Cardiac fibroblast (primary cell): ENCODE data around the gene CBLC.

Experiments
- DNase-seq, 2 donors: peaks; one replicate each; pipeline versions ENCODE4 v3.0.0 to v3.0.0-alpha.2; 2010; ENCODE audit warnings: low read depth in 2 of 2
- H3K4me3 ChIP-seq, 2 donors: replicated peaks in 1 of 2; 1 replicate in 1 of 2; 2 replicates in 1 of 2; pipeline ENCODE4 v1.5.1; 2011; ENCODE audit warnings: low read depth in 2 of 2, low read length in 2 of 2, mild to moderate bottlenecking in 2 of 2, moderate library complexity in 1 of 2
- TF ChIP-seq, protein P1 (sequence below): IDR thresholded peaks from one replicate; pipeline ENCODE4 v1.5.1; 2011; ENCODE audit warnings: low read depth, mild to moderate bottlenecking, low read length, inconsistent platforms

Gene CBLC

DNA sequence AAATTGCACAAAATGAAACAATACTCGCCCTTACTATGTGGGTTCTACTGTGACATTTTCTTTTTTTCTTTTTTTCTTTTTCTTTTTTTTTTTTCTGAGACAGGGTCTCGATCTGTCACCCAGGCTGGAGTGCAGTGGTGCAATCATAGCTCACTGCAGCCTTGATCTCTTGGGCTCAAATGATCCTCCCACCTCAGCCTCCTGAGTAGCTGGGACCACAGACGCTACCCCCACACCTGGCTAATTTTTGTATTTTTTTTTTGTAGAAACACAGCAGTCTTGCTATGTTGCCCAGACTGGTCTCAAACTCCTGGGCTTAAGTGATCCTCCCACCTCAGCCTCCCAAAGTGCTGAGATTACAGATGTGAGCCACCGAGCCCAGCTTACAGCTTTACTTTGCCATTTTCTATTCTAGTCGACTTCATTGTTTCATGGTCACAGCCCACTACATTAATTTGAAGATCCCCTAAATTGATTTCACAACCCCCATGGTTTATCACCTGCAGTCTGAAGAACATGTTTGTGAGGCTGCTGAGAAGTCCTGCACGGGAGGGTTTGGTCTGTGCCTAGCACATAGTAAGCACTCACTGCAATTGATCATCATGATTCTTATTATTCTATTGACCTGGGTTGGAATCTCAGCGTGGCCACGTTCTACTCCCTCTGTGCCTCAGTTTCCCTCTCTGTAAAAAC is 25.4 kb upstream of the CBLC start:
- TF ChIP-seq, protein P1, sequence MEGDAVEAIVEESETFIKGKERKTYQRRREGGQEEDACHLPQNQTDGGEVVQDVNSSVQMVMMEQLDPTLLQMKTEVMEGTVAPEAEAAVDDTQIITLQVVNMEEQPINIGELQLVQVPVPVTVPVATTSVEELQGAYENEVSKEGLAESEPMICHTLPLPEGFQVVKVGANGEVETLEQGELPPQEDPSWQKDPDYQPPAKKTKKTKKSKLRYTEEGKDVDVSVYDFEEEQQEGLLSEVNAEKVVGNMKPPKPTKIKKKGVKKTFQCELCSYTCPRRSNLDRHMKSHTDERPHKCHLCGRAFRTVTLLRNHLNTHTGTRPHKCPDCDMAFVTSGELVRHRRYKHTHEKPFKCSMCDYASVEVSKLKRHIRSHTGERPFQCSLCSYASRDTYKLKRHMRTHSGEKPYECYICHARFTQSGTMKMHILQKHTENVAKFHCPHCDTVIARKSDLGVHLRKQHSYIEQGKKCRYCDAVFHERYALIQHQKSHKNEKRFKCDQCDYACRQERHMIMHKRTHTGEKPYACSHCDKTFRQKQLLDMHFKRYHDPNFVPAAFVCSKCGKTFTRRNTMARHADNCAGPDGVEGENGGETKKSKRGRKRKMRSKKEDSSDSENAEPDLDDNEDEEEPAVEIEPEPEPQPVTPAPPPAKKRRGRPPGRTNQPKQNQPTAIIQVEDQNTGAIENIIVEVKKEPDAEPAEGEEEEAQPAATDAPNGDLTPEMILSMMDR = no peak
- no peak for DNase-seq
- H3K4me3 ChIP-seq = peak overlapping the region; percentile 13 to 54

DNA sequence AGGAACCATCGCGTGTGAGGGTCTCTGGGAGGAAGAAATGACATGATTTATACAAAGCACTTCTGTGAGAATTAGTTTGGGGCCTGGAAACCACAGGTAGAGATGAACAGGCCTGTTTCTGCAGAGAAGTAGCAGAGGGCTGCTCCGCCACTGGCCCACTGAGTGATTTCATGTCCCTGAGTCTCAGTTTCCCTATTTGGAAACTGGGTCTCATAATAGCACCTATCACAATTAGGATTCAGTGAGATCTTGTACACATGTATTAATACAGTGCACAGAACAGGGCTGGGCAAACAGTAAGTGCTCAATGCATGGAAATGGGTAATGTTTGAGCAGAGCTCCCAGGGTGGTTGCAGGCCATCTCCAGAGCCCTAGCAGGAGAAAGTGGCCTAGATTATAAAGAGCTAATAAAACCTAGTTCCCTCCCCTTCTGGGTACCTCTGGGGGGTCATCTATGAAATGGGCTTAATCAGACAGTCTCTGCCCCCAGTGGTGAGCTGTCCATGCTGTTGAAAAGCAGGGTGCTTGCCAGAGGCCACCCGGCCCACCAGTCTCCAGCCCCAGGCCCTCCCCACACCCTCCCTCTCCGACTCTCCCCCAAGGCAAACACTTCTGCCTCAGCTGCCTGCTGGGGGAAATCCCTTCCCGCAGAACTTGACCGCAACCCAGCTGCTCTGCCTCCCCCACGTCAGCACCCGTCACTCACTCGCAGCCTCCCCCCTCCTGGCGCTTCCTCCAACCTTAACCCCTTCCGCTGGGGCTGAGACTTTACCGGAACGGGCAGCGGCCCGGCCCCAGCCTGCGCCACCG is 24.7 kb upstream of the CBLC start:
- DNase-seq = peak; percentile 97 to 99
- TF ChIP-seq, protein P1 = peak; percentile 10
- H3K4me3 ChIP-seq = peak overlapping the region; percentile 44 to 54

DNA sequence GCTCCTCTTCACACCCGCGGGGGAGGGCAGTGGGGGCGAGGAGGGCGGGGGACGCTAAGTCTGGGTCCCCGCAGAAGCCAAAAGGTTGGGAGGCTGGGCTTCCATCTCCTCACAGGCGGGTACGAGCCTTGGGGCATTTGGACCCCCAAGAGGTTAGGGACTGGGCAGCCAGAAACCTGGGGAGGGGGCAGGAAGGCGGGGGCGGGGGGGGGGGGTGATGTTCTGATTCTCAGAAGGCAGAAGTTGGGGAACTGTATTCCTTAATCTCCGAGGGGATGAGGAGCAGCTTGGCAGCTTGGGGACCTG is 24.1 kb upstream of the CBLC start:
- TF ChIP-seq, protein P1 = no peak
- peak overlapping the region; percentile 44 to 54 for H3K4me3 ChIP-seq
- no peak for DNase-seq

DNA sequence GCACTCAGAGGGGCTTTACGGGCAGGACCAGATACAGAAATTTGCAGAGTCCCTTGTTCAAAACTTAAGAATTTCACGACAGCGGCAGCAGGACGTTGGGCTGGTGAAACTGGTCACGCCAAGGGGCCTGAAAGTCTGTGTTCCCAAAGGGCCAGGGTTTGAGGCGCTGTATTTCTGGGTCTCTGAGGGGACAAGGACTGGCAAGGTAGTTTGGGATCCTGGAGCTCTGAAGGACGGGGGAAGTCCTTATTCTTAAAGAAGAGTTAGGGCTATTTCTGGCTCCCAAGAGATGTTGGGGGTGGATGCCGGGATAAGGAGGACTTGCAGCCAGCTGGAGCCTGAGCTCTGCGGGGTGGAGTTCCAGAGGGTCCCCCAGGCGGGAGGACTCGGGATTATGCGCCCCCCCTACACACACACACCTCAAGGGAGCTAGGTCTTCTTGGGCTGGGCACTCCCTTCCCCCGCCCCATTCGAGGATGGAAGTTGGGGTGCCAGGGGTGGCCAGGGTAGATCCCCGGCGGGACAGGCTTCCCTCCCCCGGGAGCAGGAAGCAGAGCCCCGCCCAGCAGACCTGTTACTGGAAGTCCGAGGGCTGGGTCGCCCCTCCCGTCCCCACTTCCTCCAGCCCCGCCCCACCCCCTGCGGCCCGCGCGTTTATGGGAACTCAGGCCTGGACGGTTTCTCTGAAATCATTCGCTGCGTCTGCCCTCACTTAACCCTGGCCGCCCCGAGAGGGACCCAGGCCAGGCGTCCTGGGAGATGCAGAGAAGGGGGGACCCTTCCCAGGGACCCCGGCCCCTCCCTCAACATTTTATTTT is 23.5 kb upstream of the CBLC start:
- DNase-seq = peak; percentile 89 to 96
- TF ChIP-seq, protein P1 = no peak
- H3K4me3 ChIP-seq = peak overlapping the region; percentile 44 to 54

DNA sequence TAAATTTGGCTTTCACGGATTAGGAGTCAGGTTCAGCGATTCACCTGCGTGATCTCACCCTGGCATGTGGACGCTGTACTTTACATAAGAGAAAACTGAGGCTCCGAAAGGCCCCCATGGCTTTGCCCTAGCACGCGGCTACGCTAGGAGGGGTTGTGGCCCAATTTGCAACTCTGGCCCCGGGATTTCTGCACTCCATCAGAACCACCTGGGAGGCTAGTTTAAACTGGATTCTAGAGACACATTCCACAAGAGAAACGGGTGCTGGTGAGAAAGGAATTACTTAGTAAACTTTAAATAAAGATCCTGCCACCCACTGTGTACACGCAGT is 23.0 kb upstream of the CBLC start:
- no peak for DNase-seq
- peak overlapping the region; percentile 13 to 33 for H3K4me3 ChIP-seq
- TF ChIP-seq, protein P1 = no peak

DNA sequence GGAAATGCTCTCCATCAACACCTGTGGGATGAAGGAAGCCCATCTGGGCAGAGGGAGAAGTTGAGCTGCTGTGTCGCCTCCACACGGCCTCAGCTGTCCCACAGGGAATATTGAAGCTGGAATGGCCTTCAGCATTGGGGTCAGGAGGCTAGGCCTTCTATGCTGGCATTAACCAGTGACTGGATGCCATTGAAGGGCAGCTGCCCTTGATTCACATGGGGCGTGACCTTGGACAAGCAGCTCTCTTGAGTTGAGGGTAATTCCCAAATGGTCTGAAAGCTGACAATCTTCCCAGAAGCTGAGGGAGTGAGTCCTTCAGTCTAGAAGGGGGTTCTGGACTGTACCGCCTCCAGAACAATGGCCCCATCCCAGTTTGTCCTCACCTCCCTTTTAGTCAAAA is 22.5 kb upstream of the CBLC start:
- H3K4me3 ChIP-seq = no peak overlapping the region

More for the DNA sequence above, 22.5 kb upstream of the CBLC start:
- TF ChIP-seq, protein P1 = no peak
- no peak for DNase-seq
